Embryonic facial prominence (tissue), 1 donor: ENCODE results near the gene FAM174B.

Source experiments
- DNase-seq: peaks from one replicate; pipeline ENCODE4 v3.0.0-alpha.2; 2016; ENCODE audit errors: extremely low spot score

FAM174B gene

DNA sequence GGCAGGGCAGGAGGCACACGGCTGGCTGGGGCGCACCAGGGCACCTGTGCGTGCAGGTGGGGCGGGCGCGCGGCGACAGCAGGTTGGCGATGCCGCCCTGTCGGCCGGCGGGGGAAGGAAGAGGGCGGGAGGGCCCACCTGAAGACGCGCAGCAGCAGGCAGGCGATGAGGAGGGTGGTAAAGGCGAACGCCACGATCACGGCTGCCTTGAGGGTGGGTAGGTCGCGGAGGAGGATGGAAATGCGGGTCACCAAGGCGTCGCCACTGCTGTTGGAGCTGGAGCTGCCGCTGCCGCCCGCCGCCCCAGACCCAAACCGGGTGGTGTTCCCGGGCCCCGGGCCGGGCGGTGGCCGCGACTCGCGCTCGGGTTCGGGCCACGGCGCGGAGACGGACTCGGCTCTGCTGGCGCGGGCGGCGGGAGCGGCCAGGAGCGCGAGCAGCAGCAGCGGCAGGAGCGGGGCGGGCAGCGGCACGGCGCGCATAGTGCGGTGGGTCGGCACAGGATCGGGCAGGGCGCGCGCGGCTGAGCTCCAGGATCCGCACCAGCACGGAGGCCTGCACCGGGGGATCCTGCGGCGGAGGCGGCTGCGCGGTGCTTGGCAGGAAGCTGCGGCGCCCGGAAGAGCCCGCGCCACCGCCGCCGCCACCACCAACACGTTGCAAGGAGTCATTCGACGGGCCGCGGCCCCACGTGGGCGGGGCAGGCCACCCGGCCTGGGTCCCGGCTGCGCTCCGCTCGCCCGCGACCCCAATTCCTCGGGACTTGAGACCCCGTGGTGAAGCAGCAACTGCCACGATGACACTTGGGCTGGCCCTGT is at the start of gene FAM174B:
Gene FAM174B, minus strand, starts transcription at position 598 of the 818 bp plus-strand sequence.
- no peak for DNase-seq

DNA sequence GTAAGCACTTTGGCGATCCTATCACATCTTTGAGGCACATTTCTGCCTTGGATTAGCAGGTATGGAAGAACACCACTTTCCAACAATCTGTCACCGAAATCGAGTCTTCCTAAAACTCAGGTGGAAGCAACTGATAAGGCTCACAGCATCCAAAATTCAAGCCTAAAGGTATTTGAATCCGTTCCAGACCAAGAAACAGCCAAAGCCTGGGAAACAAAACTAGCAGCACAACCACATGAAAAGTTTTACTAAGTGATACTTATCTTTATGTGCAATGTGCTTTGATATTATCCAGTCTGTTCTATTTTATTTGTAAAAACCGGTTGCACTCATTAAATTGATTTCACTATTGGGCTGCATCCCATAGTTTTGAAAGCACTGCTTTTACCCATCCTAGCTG is 40.5 kb upstream of the FAM174B start:
- DNase-seq: no peak

DNA sequence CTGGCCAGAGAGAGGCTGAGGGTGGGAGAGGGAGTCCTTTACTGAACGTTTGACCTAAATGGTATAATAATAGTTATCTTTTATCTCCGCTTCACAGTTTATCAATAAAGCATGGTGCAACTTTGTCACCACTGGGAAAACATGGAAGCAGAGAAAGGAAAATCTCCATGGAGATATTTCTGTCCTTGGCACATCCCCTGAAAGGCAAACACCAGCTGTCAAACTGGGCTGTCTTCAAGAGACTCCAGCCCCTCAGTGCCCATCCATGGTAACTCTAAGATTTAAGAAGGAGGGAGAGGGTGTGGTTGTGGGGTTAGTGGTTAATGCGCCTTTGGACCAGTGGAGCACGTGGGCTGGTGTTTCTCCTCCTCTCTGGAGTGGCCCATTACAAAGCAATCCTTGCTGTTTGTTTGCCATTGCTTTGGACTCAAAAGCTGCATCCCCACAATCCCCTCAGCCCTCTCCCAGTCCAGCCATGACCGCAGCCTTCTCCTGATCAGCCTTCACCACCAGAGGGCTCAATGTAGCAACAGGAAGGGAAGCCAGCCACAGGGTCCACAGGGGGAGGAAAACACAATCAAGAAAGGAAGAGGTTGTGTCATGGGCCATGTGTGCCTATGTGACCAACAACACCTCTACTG is 38.2 kb upstream of the FAM174B start:
- no peak for DNase-seq

DNA sequence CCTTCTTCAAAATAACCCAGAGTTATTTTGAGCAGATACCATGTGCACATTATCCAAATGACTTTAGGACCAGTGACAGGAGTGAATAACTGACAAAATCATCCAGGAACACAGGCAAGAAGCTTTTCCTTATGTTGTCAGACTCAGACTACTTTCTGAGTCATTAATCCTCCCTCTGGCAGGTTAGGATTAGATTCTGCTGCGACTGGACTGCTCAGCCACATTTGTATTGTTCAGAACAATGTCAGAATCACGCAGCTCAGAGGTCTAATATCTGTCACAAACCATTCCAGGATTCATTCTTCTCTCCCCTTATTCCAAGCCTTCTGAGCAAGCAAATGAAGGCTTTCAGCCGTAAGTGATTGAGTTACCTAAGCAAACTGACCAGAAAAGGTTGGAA is 34.8 kb upstream of the FAM174B start:
- DNase-seq: no peak

DNA sequence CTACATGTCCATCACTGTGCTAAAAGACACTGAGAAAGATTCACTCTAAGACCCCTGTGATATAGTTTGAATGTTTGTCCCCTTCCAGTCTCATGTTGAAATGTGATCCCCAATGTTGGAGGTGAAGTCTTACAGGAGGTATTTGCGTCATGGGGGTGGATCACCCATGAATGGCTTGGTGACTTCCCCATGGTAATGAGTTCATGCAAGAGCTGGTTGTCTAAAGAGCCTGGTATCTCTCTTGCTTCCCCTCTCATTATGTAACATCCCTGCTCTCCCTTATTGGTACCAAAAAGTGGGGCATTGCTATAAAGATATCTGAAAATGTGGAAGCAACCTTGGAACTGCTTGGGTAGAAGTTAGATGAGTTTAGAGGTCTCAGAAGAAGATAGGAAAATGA is 32.2 kb upstream of the FAM174B start:
- no peak for DNase-seq

DNA sequence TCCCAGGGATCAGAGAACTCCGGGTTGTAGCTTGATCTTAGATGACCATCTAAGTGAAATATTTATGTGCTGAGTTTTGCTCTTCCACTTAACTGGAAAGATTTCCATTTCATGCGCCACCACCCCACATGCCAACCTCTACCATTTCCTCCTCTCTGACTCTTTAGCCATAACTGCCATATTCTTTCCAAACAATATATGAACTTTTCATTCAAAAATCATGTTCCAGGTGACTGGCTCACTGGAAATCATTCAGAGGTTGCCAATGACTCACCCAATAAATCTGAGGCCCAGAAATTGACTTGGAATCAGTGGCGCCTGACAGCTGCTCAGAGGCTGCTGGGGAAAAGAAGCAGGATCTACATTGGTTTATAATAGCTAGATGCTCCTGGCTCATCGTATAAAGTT is 31.6 kb upstream of the FAM174B start:
- DNase-seq: no peak

DNA sequence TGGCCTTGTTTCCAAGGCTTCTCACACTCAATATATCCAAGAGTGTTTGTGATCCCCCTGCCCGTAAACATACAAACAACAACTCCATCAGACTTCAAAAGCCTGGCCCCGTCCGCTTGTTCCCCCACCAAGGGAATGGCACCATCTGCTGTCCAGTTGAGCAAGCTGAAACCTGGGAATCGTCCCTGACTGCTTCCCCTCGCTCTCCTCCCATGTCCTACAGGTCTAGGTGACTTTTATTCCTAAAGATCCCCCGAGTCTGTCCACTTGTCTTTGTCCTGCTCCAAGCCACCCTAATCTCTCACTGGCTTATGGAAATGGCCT is 27.9 kb upstream of the FAM174B start:
- DNase-seq: no peak

DNA sequence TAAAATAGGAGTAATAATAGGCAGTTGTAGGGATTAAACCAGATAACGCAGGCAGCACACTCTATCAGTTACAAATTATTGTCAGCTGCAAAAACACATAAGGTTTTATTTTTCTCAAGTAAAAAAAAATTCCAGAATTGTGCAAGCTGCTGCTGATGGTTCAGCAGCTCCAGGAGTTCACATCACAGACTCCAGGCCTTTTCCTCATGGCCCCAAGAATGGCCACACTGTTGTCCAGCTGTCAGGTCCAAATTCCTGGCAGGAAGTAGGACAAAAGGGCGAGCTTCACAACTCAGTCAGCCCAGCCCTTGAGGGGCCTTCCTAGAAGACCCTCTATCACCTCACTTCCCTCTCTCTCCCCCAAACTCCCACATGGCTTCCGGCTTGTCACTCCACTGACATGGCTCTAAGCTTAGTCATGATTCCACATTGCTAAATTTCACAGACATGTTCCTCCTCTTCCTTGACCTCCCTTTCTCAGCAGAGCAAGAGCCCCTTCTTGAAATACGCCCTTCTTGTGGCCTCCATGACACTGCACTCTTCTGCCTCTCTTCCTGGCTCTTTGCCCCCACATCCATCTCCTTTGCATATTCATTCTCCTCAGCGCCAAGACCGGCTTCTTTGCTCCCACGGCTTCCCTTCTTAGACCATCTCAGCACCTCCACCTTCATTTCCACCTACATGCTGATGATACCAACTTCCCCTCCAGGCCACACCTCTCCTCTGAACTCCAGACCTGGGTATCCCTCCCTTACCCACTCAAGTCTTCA is 27.4 kb upstream of the FAM174B start:
- no peak for DNase-seq

DNA sequence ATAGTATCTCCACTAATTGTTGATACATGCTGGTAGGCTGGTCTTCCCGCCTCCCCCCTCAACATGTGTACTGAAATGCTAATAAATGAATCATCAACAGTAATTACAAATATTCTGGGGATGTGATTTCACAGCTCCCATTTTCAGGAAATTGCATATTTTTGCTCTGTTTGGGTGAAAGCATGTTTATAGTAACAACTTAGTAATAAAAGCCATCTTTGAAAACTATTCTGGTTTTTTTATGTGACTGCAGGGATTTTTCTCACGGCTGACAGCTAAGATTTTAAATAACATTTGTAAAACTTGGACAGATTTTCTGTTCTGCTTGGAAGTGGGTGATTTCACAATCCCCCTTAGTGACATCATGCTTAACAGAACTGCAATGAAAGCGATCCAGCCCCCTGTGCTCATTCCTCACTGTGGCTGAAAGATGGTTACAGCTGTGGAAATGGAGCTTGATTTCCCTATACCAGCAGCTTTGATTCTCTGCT is 25.6 kb upstream of the FAM174B start:
- DNase-seq: peak; percentile 80

DNA sequence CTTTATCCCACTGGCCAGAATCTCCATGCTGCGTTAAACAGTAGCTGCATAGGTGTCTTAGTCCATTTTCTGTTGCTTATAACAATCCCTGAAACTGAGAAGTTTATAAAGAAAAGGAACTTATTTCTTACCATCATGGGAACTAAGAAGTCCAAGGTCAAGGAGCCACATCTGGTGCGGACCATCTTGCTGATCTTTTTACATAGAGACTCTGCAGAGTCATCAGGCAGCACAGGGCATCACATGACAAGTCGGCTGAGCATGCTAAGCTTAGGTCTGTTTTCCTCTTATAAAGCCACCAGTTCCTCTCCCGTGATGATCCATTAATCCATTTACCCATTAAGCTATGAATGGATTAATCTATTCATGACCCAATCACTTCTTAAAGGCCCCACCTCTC is 22.4 kb upstream of the FAM174B start:
- DNase-seq: no peak

DNA sequence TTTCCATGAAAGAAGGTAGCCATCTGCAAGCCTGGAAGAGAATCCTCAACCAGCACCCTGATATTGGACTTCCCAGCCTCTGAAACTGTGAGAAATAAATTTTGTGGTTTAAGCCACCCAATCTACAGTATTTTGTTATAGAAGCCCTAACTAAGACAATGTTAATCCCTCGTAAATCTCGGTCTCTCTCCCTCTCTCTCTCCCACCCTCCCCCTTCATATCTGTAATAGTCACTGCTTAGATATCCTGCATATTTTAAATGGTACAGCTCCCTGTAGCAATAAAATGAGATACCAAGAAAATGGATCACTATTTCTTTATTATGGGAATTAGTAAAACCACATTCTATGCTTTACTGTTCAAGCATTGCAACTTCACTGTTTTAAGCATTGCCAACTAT is 21.0 kb upstream of the FAM174B start:
- DNase-seq: no peak

DNA sequence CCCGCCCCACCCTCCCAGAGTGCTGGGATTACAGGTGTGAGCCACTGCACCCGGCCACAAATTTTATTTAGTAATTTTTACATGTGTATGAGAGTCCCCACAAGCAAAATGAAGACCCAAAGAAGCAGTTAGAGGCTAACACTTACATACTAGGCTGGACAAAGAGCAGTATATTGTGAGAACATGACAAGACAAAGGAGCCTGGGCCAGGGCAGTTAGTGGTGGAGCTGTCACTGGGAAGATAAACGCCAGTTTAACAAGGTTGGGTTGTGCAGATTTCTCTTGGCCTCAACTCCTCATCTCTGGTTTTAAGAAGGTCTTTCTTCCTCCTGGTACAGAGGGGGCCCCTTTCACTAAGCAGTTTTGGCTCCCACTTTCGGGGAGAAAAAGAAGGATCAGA is 19.9 kb upstream of the FAM174B start:
- DNase-seq: no peak

DNA sequence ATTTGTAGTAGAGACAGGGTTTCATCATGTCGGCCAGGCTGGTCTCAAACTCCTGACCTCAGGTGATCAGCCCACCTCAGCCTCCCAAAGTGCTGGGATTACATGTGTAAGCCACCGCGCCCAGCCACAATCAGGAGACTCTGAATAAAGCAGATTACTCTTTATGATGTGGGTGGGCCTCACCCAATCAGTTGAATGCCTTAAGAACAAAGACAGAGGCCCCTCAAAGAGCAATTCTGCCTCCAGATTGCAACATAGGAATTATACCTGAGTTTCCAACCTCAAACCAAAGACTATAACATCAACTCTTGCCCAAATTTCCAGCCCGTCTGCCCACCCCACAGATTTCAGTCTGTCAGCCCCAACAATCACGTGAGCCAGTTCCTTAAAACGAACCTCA is 18.8 kb upstream of the FAM174B start:
- no peak for DNase-seq

DNA sequence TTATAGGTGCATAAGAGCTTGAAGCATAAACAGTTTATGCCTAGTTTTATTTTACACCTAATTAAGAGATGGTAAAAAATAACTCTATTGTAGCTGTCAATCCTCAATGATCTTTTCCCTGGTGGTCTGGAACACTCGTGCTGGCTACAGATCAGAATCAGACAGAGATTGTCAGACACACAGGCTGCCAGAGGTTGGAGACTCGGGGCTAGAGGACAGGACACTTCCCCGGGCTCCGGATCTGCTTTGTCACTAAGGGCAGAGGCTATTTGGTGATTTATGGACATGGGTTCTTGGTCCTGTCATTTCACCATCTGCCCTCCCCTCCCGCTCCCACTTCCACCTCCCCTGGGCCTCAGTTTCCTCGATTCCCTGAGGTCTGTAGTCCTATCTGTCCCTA is 16.5 kb upstream of the FAM174B start:
- no peak for DNase-seq

DNA sequence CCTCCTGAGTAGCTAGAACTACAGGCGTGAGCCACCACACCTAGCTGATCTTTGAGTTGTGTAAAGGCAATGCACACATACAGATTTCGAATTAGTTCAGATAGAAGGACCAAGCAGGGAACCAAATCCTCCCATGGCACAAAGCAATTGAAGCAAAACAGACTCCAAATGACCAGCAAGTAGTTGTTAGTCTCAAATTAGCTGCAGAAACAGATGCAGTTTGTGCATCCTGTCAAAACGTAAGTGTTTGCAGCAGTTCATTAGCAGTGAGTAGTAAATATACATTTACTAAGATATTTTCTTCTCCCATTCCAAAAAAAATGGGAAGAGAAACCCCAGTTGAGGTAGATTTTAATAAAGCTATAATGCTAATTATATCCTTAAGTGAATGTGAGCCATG is 15.8 kb upstream of the FAM174B start:
- no peak for DNase-seq

DNA sequence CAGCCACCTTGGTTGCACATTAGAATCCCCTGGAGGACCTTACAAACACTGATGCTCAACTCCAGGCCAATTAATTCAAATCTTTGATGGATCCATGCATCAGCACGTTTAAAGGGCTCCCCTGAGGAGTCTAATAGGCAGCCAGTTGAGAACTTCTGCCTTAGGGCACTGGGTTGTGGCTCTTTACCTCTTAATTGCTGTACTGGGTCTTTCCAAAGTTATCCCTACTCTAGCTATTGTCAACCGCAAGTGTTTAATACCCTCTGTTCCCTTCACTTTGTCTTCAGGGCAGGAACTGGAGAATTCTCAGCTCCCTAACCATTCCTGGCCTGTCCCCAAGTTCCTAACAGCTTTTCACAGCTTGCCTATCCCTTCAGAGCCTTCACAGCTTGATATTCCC is 15.0 kb upstream of the FAM174B start:
- DNase-seq: no peak

DNA sequence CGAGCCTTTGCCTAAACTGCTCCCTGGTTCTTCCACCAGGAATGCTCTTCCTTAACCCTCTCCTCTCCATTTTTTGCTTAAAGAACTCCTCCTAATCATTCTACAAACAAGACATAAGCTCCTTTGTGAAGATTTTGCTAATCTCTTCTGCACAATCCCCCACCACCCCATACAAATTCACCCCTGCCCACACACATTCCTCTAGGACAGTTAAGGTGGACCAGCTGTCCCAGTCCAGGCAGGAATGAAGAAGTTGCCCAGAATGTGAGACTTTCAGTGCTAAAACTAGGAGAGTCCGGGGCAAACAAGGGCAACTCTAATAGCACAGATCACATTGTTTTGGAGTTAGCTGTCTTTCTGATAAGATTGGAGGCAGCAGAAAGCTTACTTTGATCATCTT is 13.9 kb upstream of the FAM174B start:
- DNase-seq: no peak

DNA sequence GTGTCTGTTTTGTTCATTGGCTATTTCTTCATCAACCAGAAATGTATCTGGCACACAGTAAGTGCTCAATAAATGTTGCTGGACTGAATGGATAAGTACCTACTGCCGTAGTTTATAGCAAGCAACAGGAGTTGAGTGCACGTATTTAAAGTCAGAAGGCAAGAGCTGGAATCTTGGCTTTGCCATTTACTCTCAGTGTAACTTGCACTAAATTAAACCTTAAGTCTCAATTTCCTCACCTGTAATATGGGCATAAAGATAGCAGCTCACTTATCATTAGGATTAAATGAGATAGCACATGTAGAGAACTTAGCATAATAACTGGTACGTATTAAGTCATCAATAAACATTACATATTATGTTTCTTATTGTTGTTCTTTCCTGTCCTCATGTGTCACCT is 13.0 kb upstream of the FAM174B start:
- DNase-seq: no peak

DNA sequence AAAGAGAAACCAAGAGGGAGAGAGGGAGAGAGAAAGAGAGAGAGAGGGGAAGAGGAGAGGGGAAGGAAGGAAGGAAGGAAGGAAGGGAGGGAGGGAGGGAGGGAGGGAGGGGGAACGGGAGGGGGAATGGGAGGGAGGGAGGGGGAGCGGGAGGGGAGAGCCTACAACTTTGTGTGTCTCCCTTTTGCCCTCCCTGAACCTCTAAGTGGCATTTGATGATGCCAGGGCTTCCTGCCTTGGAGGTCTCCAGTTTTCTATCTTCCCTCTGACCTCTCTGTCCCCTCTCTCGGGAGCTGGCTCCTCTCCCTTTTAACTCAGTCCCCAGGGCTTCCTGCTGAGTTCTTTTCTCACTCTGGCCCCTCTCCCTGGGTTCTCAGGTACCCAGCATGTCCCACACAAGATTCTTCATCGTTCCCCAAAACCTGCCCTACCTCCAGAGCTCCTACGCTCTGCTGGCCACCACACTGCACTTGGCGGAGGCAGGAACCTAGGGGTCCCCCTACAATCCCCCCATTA is 12.5 kb upstream of the FAM174B start:
- no peak for DNase-seq

DNA sequence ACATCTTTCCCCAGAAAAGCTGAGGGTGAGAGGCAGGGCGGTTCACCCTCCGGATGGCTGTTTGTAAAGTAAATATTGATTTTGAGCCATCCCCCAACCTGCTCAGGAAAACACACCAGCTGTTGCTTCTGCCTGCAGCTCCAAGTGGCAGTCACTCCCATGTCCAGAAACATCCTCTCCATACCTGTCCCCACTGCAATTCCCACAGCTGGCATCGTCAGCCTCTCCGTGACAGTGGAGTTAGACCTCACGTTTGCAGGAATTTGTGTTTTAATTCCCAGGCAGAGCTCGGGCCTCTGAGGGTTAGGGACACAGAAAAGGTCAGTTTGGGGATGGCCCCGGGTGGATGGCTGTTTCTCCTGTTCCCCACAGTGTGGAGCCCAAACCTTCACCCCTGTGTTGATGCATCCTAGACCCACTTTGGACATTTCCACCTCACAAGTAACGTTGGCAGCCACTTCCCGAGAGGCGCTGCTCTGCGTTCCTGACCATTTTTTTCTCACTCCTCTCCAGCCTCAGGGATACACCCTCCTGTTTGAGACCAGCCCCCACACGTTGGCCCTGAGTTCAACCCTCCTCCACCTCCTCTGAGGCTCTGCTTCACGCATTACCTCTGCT is 11.8 kb upstream of the FAM174B start:
- DNase-seq: no peak

DNA sequence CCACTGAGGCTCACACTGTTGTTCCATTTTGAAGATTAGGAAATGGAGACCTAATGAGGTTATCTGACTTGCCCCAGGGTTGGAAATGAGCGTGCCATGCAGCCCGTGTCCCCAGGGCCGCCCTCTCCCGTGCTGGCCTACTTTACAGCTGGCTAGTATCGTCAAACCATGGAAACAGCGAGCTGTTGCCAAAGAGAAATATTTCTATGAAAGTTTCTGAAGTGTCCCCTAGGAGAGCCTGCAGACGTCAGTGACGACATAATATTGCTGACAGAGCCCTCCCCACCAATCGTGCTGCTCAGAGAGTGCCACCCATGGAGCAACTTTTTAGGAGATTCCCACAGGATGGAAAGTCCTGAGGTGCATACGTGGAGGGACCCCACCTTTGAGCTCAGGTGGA is 11.2 kb upstream of the FAM174B start:
- peak; percentile 40 for DNase-seq

DNA sequence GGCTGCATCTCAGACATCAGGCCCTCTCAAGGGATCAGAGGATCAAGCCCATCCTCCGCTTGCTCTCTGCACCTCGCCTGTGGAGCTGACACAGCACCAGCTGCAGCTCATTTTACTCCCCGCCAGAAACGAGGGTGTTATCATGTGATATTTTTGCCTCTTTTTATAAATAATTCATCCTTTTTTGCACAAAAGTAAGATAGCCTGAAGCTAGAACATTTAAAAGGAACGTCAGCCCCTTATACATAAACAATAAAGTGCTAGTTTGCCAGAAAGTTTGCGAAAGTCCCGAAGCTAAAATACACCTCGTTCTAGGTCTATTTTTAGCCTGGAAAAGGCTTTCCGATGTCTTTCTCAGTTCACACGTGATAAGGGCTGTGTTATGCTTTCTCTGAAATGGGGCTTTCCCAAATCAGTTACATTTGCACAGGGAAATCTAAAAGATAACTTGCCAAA is 9.6 kb upstream of the FAM174B start:
- peak; percentile 39 for DNase-seq
